ENCODE data around the gene SLC5A10. TPM values are rescaled to one million over a fixed set of nuclear protein-coding genes. Genes with fewer than 3 reads are reported as not detected.

Gene SLC5A10
- total and polyA plus RNA-seq, 2 experiments from 2014 or later = 0.10 TPM; not detected in 1

- H3K4me3 Mint-ChIP-seq = no peak overlapping the region
- H2AFZ ChIP-seq = no peak overlapping the region
Measured at GRCh38 chr17:18959071-18959844, 7.3 kb downstream of the SLC5A10 start.

DNA sequence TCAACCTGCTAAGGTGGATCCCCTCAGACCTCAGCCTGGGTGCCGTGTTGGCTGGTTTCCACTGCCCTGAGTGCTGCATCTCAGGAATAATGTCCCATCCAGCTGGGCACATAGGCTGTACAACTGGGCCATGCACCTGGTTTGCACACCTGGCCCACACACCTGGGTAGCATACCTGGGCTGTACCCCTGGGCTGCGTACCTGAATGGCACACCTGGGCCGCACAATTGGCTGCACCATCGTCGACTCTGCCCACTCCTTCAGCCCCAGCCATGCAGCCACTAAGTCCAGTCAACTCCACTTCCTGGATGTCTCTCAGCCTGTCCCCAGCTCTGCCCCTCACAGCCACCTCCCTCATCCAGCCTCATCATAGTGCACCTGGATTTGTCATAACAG lies 7.9 kb downstream of the SLC5A10 start:
- H2AFZ ChIP-seq = no peak overlapping the region
- H3K27me3 ChIP-seq (ENCODE audit: insufficient read depth) = no peaks in the 10 kb centered on the region
- no peak overlapping the region for H3K27ac ChIP-seq (ENCODE audit: low read depth)
- no peaks in the 10 kb centered on the region for H4K20me1 ChIP-seq (replicated peaks; ENCODE audit: insufficient read depth)
- H3K4me1 ChIP-seq (ENCODE audit: insufficient read depth) = no peaks in the 10 kb centered on the region; the same call in 1 of the 2 replicates
- H3F3A ChIP-seq (replicated peaks; ENCODE audit: low read depth) = no peaks in the 10 kb centered on the region
- H3K36me3 ChIP-seq (ENCODE audit: insufficient read depth) = no peaks in the 10 kb centered on the region
- H3K27me3 Mint-ChIP-seq (ENCODE audit: insufficient read depth, low read depth, poor library complexity) = peaks cover 4% of the 10 kb centered on the region
- no peak overlapping the region for H3K4me2 ChIP-seq
- H3K4me3 ChIP-seq = no peak overlapping the region
- H3K79me2 ChIP-seq (replicated peaks; ENCODE audit: insufficient read depth) = no peaks in the 10 kb centered on the region
- no peaks in the 10 kb centered on the region for H3K9me3 Mint-ChIP-seq
- ATAC-seq (no peak), DNase-seq (ENCODE audit: low spot score) (no peak)
- H3K4me3 Mint-ChIP-seq = no peak overlapping the region; the same call in 2 of the 3 replicates
- H3K36me3 Mint-ChIP-seq (ENCODE audit: low read depth) = no peaks in the 10 kb centered on the region; the same call in 2 of the 3 replicates
- no peak overlapping the region for H3K27ac Mint-ChIP-seq
- H3K9me2 ChIP-seq (ENCODE audit: insufficient read depth) = no peaks in the 10 kb centered on the region
- peaks cover 7% of the 10 kb centered on the region for H3K4me1 Mint-ChIP-seq
- TF ChIP-seq CREB1 (CRISPR knock-in tag; IDR thresholded peaks at IDR 0.05; ENCODE audit: low read depth) (no peak), STAT1 (IDR thresholded peaks at IDR 0.05; ENCODE audit: unreplicated experiment) (no peak), NANOG (IDR thresholded peaks at IDR 0.05; ENCODE audit: borderline replicate concordance) (no peak), JUNB (IDR thresholded peaks at IDR 0.05; ENCODE audit: unreplicated experiment) (no peak), REST (IDR thresholded peaks at IDR 0.05; ENCODE audit: unreplicated experiment) (no peak), EZH2 (IDR thresholded peaks at IDR 0.05; ENCODE audit: low read depth, unreplicated experiment) (no peak)
- TF ChIP-seq, protein P1, sequence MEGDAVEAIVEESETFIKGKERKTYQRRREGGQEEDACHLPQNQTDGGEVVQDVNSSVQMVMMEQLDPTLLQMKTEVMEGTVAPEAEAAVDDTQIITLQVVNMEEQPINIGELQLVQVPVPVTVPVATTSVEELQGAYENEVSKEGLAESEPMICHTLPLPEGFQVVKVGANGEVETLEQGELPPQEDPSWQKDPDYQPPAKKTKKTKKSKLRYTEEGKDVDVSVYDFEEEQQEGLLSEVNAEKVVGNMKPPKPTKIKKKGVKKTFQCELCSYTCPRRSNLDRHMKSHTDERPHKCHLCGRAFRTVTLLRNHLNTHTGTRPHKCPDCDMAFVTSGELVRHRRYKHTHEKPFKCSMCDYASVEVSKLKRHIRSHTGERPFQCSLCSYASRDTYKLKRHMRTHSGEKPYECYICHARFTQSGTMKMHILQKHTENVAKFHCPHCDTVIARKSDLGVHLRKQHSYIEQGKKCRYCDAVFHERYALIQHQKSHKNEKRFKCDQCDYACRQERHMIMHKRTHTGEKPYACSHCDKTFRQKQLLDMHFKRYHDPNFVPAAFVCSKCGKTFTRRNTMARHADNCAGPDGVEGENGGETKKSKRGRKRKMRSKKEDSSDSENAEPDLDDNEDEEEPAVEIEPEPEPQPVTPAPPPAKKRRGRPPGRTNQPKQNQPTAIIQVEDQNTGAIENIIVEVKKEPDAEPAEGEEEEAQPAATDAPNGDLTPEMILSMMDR (conservative IDR thresholded peaks at IDR 0.05; ENCODE audit: low read depth in 2 of 2) = no peak
- TF ChIP-seq, protein P2, sequence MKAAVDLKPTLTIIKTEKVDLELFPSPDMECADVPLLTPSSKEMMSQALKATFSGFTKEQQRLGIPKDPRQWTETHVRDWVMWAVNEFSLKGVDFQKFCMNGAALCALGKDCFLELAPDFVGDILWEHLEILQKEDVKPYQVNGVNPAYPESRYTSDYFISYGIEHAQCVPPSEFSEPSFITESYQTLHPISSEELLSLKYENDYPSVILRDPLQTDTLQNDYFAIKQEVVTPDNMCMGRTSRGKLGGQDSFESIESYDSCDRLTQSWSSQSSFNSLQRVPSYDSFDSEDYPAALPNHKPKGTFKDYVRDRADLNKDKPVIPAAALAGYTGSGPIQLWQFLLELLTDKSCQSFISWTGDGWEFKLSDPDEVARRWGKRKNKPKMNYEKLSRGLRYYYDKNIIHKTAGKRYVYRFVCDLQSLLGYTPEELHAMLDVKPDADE (IDR thresholded peaks at IDR 0.05) = no peak

More at GRCh38 chr17:18959071-18959844, 7.3 kb downstream of the SLC5A10 start:
- no peak overlapping the region for H3K4me3 ChIP-seq
- H3K27ac Mint-ChIP-seq = no peak overlapping the region
- DNase-seq (ENCODE audit: low spot score) (no peak), ATAC-seq (no peak)
- H3F3A ChIP-seq (replicated peaks; ENCODE audit: low read depth) = no peaks in the 10 kb centered on the region
- H3K36me3 Mint-ChIP-seq (ENCODE audit: low read depth) = no peaks in the 10 kb centered on the region; the same call in 2 of the 3 replicates
- H4K20me1 ChIP-seq (replicated peaks; ENCODE audit: insufficient read depth) = no peaks in the 10 kb centered on the region
- no peaks in the 10 kb centered on the region for H3K9me3 Mint-ChIP-seq
- H3K4me2 ChIP-seq = no peak overlapping the region
- H3K79me2 ChIP-seq (replicated peaks; ENCODE audit: insufficient read depth) = no peaks in the 10 kb centered on the region
- no peaks in the 10 kb centered on the region; the same call in 1 of the 2 replicates for H3K4me1 ChIP-seq (ENCODE audit: insufficient read depth)
- TF ChIP-seq JUNB (IDR thresholded peaks at IDR 0.05; ENCODE audit: unreplicated experiment) = no peak
- no peak for TF ChIP-seq REST (IDR thresholded peaks at IDR 0.05; ENCODE audit: unreplicated experiment)
- no peak for TF ChIP-seq STAT1 (IDR thresholded peaks at IDR 0.05; ENCODE audit: unreplicated experiment)
- H3K4me1 Mint-ChIP-seq = peaks cover 7% of the 10 kb centered on the region
- no peaks in the 10 kb centered on the region for H3K9me2 ChIP-seq (ENCODE audit: insufficient read depth)
- no peaks in the 10 kb centered on the region for H3K27me3 ChIP-seq (ENCODE audit: insufficient read depth)
- H3K36me3 ChIP-seq (ENCODE audit: insufficient read depth) = no peaks in the 10 kb centered on the region
- peaks cover 7% of the 10 kb centered on the region for H3K27me3 Mint-ChIP-seq (ENCODE audit: insufficient read depth, low read depth, poor library complexity)
- H3K27ac ChIP-seq (ENCODE audit: low read depth) = no peak overlapping the region

Data from GM23338 (cell line).